HG03108 (cell line): ENCODE results near the gene NCOR1.

ENCODE experiments used
- ATAC-seq: cut with Tn5 transposase; IDR thresholded peaks from one replicate; pipeline ENCODE4 v1.9.1; 2021; ENCODE audit warnings: moderate library complexity; ENCODE audit not compliant: unreplicated experiment

The NCOR1 gene

DNA sequence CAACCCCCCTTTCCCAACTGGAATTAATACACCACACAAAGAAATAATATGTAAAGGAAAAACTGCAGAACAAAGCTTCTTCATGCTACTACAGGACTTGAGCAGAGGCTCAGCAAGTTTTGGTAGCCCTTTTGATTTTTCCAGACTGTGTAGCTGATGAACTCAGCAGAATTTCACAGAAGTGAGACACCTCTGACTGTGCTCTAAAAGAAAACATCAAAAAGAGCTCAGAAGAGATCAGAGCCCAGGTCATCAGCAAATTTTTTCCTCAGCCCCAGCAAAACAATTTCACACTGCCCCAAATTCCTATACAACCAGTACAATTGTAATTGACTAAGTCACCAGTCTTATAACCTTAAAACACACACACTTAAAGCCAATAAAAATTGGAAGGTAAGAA is 177.7 kb downstream of the NCOR1 start:
- no peak for ATAC-seq

DNA sequence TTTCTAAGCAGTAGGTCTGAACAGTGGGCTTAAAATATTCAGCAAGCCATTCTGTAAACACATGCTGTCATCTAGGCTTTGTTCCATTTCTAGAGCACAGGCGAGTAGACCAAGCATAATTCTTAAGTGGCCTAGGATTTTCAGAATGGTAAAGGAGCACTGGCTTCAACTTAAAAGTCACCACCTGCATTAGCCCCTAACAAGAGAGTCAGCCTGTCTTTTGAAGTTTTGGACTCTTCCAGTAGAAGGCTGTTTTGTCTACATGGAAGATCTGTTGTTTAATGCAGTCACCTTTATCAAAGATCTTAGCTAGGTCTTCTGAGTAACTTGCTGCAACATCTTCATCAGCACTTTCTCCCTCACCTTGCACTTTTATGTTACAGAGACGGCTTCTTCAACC is 179.1 kb downstream of the NCOR1 start:
- ATAC-seq, result no peak

DNA sequence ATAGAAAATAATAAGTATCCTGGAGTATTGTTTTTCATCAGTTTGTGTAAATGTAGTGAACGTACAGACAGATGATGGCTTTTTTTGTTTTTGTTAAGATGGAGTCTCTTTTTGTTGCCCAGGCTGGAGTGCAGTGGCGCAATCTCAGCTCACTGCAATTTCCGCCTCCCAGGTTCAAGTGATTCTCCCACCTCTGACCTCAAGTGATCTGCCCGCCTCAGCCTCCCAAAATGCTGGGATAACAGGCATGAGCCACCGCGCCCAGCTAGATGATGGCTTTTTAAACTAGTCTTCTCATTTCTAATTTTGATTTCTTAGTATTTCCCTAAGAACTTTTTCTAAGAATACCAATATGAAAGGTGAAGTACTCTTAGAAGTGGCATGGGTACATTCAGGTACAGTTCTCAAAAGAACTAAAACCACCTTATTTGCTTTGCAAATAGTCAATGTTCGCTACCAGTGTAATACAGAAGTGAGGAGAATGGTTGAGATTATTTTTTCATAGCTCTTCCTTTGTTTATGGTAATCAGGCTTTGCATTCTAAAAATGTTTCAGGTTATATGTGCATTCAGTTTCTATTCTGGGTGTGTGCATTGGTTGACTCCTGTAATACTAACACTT is 181.5 kb downstream of the NCOR1 start:
- no peak for ATAC-seq

DNA sequence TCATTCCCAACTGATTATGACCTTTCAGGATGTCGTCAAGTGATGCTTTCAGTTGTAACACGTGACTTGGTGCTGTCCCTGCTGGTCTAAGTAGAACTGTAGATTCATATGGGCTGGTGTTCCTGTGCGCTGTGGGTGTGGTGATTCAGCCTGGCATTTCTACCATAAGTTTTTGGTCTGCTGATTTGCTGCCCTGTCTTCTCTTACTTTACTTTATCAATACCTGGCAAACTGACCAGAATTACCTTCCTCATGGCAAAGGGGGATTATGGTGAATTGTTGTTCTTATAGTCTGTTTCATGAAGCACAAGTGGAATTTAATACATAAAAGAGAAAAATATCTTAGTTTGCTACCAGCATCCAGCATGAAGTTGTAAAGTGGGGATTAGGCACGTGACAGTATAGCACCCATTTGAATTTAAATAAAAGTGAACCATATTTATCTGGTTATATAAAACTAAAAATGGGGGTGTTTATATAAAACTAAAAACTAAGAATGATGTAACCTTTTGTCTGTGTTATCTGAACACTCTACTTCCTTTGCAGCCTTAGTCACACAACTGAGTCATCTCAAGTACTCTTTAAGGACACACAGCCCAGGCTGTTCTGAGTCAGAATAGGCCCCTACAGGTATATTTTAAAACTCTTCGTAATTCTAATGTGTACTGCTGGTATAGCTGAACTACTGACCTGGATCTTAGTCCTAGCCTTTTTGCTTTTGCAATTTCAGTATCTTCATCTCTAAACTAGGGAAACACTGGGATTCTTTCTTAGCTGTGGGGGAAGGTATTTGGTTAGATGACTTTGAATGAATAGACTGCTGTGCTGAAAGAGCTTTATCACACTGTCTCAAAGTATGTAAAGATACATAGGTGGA is 187.4 kb downstream of the NCOR1 start:
- ATAC-seq, result peak; percentile 78

DNA sequence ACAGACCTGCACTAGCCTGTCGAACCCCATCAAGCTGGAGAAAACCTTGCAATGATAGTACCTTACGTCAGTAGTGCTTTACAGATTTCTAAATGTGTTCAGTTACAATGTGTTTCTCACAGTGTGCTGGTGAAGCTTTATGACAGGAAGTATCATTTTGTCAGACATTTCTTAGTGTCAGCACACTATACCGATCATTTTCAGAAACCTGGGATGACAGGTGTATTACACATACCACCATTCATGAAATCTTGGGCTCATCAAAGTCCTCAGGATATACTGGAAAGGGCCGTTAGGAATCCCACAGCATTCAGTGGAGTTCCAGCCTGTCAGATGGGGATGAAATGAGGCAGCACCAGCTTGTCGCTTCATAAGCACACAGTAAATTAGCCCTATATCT is 188.4 kb downstream of the NCOR1 start:
- no peak for ATAC-seq

DNA sequence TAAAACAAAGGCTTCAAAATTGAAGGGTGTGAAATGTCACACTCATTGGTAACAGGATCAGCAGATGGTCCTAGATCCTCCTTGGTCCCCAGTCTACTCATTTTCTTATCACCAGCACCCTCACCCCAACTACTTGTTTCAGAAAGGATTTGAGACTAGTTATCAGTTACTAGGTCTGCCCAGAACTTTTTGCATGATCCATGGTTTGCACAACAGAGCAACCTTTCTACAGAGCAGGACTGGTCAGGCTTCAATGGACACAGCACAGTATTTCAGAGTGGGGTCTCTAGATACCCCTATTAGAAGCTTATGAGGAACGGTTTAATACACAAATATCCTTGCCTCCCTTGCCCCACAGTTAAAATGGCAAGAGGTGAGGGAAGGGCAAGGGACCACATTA is 190.1 kb downstream of the NCOR1 start:
- ATAC-seq, result no peak

DNA sequence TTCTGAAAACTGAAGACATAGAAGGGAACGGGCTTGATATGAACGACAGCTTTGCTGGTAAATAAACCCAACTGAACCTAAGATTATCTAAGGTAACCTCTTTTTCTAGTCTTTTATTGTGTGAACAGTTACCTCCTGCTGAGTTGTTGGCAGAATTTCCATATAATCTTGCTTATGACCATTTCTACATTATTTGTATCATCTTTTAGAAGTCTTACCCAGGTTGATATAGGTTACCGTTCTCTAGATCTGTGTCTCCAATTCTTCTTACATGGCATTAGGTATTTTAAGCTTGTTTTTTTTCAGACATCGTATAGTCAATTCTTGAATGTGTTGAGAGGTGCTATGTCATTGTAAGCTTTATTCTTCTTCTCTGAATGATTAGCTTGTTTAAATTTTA is 191.5 kb downstream of the NCOR1 start:
- ATAC-seq, result no peak

DNA sequence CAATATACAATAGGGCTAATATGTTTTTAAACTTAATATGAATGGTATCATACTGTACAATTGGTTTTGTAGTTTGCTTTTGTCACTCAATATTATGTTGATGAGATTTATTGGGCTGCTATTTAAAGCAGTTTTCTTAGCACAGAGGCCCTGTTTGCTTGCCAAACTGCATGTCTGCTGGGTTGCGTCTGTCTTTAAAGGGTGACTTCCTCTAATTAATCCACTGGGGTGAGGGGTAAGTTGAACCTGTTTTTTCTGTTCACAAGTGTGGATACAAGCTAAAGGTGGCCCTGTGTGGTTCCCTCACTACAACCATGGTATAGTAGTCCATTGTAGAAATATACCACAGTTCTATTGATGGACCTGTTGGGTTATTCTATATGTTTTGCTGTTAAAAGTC is 196.0 kb downstream of the NCOR1 start:
- no peak for ATAC-seq

DNA sequence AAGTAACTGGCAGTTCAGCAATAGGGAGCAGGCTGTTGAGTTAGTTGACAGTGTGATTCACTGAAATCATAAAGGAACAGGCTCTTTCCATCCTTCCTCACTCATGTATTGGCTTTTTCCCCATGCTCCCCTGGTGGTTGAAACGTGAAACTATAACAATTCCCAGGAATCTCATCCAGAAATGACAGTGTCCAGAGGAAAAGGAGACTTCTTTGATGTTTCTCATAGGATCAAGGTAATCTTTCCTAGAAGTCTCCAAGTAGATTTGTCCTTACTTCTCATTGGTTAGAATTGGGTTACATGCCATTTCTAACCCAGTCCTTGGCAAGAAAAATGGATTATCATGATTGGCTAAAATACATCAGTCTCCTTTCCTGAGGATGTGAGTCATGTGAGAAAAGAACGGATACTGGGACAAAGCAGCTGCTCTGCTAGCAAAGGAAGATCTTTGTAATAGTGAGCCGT is 201.4 kb downstream of the NCOR1 start:
- no peak for ATAC-seq

DNA sequence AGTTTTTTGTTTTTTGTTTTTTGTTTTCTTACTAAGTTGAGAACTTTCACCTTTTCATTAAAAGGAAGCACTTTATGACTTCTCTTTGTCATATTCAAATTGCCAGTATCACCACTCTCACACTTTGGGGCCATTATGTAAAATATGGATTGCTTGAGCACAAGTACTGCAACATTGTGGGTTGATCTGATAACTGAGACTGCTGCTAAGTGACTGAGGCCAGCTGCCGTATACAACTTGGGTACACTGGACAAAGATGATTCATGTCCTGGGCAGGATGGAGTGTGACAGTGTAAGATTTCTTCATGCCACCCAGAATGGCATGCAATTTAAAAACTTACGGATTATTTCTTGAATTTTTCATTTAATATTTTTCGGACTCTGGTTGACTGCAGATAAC is 207.9 kb downstream of the NCOR1 start:
- ATAC-seq, result no peak

DNA sequence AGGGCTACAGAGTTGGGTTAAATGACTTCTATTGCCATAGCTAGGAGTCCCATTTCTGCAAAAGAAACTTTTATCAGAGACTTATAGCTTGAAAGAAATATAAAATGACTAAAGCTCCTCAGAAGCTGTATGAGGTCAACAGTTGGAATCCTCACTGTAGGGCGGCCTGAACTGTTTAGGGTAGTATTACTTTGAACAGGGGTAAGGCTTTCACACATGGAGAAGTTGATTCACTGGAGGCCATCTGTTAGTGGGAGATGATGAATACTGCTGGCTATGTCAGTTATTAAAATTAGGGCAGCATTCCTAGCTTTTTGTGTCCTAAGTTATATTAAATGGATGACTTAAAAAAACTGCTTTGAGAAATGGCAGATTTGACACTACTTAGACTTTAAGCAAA is 209.7 kb downstream of the NCOR1 start:
- ATAC-seq, result no peak

DNA sequence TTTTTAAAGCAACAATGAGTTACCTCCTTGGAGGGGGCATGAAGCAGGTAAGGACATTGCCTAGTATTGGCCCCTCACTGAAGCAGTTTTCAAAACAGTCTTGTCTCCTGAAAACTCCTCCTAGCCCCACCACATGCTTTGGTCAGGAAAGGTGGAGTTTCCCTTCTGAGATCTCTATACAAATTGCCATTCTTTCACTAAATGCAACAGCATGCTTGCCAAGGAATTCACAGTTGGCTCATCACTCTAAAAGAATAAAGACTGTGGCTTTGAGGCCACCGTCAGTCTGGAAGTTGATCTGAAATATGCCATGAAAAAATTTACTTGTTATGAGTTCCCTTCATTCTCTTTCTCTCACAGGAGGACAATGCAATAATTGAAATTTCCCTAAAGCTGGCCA is 211.5 kb downstream of the NCOR1 start:
- no peak for ATAC-seq

DNA sequence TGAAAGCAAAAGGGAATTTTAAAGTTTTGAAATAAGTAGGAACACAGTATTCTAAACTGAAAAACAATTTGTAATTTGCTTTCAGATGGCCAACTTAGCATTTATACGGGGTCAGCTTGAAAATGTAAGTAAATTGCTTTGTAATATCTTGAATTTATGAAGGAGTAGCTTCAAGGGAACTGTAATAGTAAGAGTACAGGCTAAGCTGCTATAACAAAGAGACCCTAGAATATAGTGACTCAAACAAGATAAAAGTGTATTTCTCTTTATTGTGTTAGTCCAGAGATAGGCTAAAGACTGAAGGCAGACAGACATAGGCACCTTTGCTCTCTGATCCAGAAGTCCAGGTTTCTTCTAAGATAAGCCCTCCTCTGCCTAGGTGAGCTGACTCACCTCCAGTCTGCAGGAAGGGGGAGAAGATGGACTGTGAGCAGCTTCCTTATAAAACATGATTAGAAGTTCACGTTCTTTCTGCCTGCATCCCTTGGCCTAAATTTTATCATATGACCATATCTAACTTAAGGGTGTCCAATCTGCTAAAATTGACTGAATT is 212.6 kb downstream of the NCOR1 start:
- no peak for ATAC-seq

DNA sequence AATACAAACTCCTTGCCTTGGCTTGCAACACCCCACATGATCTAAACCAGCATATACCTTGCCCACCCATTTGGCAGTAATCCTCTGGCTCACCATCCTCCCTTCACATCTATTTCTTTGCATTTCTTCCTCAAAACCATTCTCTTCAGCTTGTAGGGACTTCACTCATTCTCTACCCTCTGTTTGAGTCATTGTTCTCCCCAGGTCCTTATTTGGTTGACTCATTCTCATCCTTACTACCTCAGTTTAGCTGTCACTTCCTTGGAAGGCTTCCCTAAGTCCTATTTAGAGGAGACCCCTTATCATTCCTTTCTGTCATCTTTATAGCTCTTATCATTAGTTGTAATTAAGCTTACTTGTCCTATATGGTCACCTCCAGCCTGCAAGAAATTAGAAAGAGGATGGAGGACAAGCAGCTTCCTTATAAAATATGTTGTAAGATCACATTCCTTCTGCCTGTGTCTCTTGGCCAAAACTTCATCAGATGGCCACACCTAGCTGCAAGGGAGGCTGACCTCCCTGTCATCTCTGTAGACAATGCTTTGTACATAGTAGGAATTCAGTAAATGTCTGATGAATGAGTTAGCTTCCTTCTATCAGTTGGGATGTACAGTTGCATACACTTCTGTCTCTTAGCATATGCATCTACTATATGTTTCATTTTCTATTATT is 214.0 kb downstream of the NCOR1 start:
- no peak for ATAC-seq

DNA sequence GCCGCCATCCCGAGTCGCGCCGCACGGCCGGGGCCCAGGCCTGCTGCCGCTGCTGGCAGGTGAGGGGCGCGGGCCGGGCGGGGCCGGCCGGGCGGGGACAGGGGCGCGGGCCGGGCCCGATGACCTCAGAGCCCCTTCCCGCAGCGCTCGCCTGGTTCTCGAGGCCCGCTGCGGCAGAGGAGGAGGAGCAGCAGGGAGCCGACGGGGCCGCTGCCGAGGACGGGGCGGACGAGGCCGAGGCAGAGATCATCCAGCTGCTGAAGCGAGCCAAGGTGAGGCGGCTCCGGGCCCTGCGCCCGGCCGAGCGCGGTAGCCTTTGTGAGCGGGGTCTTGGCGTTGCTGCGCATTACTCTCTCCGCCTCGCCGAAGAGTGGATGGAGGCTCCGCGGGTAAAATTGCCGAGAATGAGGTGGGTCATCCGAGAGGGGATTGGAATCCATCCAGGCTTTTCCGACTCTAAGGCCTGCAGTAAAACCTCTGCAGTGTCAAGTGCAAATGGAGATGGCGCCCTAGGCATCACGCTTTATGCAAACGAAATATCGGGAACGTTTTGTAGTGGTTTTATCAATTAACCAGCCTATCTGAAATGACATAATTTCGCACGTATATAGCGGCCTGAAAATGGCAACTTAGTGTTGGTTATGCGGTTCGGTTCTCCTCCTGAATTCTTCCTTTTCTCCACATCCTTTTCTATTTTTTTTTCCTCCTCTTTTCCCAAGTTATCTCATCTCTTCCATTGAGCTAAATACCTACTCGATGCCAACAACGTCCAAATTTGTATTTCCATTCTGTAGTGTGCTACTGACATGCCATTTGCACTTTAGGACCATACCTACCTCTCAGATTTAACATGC is 215.1 kb downstream of the NCOR1 start:
- peak; percentile 7 for ATAC-seq

DNA sequence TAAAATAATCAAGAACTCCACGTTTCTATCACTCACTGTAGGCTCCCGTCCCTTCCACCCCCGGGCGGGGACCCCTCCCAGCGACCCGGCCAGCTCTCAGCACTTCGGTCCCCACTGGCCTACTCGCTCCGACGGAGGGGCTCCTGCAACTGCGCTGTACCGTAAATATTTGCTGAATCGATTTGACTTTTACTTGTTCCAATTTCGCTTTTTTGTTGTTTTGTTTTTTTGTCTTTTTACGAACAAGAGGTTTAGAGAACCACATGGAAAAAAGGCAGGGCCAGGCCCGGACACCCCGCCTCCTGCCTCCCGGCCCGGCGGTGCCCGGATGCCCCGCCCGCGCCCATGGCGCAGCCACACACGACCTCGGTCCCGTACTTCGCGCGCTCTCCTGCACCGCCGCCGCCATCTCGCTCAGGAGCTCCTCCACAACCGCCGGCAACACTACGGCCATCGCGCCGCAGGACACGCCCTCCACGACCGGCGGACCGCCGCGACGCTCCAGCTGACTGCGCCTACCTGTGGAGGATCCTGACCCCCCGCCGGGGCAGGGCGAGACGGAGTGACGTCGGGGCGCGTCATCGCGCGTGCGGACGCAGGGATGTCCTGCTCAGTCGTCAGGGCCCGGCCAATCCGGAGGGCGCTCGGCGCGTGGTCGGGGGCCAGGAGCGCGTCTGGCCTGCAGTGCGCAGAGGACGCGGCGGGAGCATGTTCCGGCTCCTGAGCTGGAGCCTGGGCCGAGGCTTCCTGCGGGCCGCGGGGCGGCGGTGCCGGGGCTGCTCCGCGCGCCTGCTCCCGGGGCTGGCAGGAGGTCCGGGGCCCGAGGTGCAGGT is 216.0 kb downstream of the NCOR1 start, which contains the start of the genes TTC19 and ZSWIM7:
Gene TTC19 (plus strand): TSS at position 684 of the 833 bp plus-strand sequence. CDS start 25 bp downstream, at position 709.
Gene ZSWIM7 (minus strand): TSS at position 564 of the 833 bp plus-strand sequence. CDS start 110 bp downstream, at position 454.
- peak; percentile 90 for ATAC-seq

DNA sequence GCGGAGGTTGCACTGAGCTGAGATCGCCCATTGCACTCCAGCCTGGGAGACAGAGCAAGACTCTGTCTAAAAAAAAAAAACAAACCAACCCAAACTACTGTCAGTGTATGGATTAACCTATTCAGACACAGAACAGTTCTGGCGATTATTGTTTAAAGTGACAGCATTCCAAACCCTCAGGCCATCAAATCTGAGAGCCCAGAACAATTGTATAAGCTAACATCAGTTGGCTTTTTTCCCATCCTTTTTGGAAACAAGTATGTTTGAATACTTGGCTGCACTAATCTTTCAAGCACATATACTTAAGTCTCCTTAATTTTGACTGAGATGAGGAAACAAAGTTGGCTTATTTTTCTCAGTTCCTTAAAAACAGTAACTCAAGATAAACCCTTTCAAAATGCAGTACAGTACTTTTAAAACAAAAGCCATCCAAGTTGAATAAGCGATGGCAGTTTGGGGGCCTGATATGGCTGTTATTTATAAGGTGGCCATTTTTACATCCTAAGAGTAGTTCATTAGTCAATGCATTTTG is 217.2 kb downstream of the NCOR1 start:
- no peak for ATAC-seq

DNA sequence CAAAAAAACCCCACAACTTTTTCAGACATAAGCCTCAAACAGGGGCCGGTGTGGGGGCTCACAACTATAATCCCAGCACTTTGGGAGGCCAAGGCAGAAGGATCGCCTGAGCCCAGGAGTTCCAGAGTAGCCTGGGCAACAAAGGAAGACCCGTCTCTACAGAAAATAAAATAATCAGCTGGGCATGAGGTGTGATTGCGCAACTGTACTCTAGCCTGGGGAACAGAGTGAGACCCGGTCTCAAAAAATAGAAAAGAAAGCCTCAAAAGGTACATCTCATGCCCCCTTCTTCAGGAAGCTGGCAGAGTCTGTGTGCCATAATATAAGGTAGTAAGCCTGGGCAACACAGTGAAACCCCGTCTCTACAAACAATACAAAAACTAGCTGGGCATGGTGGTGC is 219.0 kb downstream of the NCOR1 start:
- no peak for ATAC-seq
